Activated CD4-positive, alpha-beta T cell treated with anti-CD3 and anti-CD28 coated beads for 1 hour (primary cell): ENCODE data around the gene NME5.
A peak's percentile ranks its signal among the peaks of the same experiment; 100 is the strongest.

Experiments used
- DNase-seq: peaks from one replicate; pipeline ENCODE4 v3.0.0-alpha.2; 2020

NME5 gene

GRCh38 chr5:138129347-138129746, 9.9 kb downstream of the NME5 start:
- DNase-seq = no peak

GRCh38 chr5:138128334-138128733, 10.9 kb downstream of the NME5 start:
- DNase-seq = no peak

DNA sequence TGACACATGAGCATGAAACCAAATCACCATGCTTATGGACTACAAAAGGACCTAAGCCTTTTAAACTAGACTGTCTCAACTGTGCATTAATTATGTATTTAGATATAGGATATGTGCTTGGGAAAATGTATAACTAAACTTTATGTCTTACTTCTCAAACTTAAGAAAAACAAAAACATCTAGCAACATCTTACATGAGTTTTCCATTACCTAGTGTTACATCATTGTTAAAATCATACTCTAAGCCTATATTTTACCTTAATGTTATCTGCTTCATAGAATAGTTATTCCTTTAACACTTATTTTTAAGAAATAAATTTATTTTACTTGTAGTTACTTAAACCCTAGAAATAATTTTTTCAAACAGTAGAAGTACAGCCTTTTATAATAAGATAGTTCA, 24.0 kb downstream of the NME5 start:
- DNase-seq = no peak

DNA sequence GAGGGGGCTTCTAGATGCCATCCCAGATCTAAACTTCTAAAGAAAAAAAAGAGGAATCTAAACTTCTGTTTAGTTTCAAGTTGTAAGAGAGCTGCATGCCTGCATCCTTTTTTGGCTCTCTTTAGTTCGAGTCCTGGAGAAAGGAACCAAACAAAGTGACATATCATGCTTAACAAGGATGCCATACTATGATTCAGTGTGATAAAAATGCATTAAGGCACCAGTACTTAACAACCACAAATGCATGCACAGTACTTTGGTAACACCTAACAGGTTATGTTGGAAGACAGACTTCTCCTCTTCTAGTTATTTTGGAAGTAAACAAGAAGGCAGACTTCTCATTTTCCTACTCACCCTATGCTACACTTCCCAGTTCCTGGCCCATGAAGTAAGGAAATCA, 27.3 kb downstream of the NME5 start:
- DNase-seq = no peak

GRCh38 chr5:138111181-138111580, 28.0 kb downstream of the NME5 start:
- DNase-seq = no peak

GRCh38 chr5:138110266-138110963, 28.8 kb downstream of the NME5 start:
- DNase-seq = no peak

DNA sequence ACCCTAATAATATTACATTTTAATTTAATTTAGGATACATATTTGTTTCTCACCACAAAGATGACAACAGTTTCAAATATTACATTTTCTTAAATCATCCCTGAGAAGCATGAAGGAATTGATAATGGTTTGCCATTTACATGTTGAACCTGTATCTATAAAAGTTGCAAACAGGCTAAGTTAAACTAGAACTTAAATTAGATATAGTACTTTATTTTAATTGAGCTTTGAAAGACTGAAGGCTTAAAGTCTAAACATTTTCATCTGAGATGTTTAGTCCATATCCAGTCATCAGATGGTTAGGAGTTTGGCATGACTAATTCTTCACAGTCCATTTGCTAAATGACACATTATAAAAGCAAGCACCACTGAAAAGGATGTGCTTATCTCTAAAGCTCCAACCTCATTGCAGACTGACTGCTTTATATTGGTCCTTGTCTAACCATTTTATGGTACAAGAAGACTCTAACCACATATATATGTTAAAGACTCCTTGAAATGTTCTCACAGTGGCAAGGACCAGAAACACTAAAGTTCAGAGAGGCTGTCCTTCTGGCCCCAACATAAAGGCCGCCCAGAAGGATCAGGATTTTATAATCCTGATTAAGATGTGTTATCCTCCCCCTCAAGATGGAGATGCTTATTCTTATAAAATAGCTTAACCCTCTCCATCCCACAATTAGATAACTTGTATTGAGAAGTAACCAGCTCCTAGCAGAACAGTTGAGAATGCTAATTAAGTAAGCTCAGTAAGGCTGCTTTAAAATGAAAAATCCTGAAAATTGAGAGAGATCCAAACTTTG, 29.6 kb downstream of the NME5 start:
- DNase-seq = no peak

- no peak for DNase-seq
These were observed 32.0 kb downstream of the NME5 start for GRCh38 chr5:138107213-138107612.

GRCh38 chr5:138105709-138106108, 33.5 kb downstream of the NME5 start:
- no peak for DNase-seq

DNA sequence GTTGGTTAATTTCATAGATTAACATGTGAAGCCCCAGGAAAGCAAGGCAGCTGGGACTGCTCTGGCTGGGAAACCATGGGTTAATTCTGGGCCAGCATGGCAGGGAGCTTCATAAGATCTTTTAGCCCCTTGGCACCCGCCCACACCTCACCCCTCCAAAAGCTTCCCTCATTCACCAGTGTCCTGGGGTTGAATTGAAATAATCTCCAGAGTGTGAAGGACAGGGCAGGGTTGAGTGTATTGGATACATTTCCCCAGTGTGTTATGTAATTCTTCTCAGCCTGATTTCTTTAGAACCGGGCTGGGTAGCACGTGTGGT, 36.0 kb downstream of the NME5 start:
- DNase-seq = no peak

DNA sequence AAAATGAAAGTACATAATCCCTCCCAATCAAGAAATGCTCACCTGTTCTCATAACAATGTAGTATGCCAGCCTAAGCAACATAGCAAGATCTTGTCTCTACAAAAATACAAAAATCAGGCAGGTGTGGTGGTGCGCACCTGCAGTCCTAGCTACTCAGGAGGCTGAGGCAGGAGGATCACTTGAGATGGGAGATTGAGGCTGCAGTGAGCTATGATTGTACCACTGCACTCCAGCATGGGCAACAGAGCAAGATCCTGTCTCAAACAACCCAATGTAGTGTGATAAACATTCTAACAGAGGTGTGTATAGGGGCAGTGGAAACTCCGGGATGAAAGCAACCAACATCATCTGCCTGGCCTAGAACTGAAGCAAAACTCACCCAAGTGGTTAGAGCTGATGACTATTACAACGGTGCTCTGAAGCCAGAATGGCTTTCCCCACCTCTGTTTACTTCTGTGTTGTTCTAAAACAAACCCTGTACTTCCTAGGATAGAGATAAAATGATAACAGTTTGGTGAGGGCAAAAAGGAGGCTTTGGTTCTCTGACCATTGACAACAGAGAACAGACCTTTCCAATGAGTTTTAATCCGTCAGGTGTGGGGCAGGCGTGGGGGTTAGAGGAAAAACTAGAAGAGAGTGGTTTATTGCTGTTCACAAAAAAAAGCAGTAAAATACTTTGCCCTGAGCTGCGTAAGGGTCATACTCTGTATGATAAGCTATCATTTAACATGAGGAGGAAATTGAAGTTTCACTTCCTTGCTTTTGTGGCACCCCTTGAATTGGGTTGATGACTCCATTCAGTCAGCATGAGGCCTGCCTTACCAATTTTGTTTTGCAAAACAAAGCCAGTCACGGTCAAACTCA, 36.5 kb downstream of the NME5 start:
- DNase-seq = no peak

DNA sequence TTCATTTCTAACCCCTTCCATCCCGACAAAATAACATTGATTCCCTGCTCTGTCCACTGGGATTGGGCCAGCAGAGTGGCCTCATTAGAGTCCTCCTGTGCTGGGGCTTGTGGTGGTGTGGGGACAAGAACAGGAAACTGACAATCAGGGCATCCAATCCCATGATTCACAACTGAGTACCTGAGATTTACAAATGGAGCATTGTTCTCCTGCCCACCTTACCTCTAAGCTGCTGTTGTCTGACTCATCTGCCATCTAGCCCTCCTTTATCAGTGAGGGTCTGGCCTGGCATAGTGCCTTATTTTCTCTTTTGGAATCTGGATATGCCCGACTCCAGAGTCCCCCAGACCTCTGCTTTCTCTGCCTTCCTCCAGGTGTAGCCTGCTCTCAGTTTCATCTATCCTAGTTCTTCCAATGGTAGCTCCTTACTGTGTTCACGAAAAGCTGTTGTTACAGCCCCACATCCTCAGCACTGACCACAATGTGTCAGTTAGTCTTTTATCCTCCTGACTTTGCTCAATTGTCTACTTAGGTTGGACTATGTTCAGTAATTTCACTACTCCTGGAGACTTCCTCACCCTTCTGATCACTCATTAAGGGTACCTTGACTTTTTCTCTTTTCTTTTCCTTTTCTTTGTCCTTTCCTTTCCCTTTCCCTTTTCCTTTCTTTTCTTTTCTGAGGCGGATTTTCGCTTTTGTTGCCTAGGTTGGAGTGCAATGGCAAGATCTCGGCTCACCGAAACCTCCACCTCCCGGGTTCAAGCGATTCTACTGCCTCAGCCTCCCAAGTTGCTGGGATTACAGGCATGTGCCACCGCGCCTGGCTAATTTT, 42.0 kb downstream of the NME5 start:
- no peak for DNase-seq

- DNase-seq = no peak
These were observed 42.9 kb downstream of the NME5 start for GRCh38 chr5:138096363-138096762.

DNA sequence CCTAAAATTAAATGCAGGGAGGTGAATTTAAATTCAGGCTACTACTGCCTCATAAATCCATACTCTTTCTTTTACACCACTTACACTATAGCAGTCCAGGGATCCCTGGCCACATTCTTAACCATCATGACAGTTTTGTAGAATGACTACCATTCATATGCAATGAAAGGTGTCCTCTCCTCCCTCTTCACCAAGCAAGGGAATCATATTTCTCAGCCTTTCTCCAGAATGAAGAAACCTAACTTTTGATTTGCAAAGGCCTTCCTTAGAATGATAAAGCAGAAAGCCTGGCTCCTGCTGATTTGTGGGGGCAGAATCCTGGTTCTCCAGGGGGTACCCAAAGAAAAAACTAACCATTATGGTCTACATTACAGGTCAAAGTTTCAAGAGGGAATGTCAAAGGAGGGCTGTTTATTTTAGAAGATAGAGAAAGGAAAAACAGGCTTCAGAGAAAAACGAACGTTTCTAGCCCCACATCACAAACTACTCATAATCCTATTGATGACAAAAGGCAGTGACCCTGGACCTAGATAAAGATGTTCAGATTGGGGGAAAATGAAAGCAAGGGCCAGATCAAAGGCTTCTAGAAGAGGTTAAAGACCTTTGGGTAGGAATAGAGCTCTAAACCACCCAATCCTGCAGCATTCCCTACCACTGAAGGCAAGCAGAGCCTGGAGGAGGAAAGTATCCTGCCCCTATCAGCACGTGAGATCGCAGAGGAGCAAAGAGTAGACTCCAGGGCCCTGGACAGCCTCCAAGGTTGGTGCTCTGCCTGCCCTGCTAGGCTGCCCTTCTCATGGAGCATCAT, 43.9 kb downstream of the NME5 start:
- no peak for DNase-seq

GRCh38 chr5:138093036-138093435, 46.2 kb downstream of the NME5 start:
- no peak for DNase-seq

GRCh38 chr5:138092301-138092700, 46.9 kb downstream of the NME5 start:
- no peak for DNase-seq

- no peak for DNase-seq
These were observed 47.5 kb downstream of the NME5 start for GRCh38 chr5:138091685-138092084.

- no peak for DNase-seq
These were observed 55.5 kb downstream of the NME5 start, which contains the start of gene WNT8A for GRCh38 chr5:138083702-138084101. Gene WNT8A, plus strand, starts transcription at chr5:138084033. Its CDS starts 95 bp downstream, at chr5:138084128.

- DNase-seq = no peak
These were observed 57.2 kb downstream of the NME5 start for GRCh38 chr5:138082033-138082432.

DNA sequence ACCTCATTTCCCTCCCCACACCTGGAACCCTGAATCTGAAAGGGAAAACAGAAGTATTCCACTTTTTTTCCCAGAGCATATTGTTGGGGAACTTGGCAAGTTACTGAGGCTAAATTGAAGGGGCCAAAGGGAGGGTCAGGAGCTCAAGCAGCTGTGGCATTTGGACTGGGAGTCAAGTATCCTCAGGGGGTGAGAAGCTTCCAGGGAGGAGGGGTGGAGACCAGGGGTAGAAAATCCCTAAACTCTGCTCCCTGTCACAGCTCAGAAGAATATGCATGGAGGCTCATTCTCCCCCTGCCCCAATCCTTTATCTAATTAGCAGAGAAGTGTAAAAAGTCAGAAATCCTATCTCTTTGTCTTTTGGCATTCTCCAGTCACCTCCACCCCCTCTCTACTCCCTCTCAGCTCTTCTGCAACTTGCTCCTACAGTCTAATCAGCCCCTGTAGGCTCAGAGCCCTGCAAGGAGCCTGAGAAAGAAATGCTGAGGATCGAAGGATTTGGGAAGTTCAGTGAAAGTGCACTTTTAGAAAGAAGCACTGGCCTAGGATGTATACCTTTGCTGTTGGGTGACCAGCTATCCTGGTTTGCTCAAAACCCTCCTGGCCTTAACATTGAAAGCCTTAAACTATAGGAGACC, 61.1 kb downstream of the NME5 start:
- no peak for DNase-seq

GRCh38 chr5:138077064-138077696, 62.0 kb downstream of the NME5 start:
- DNase-seq = peak; percentile 25
